ENCODE measurements around the gene XKR7.
A peak's percentile ranks its signal among the peaks of the same experiment; 100 is the strongest.
"Not testable (repeated sequence)": the region's sequence is repeated elsewhere in the genome, so short reads cannot be mapped to it uniquely, and the experiment has no call there.

XKR7 gene

GRCh38 chr20:31967830-31968249, at the start of gene XKR7:
XKR7 (plus strand) TSS chr20:31968151; CDS start chr20:31968176, 25 bp downstream.
- peak; percentile 15 for DNase-seq

- no peak for DNase-seq
Observed at GRCh38 chr20:31918466-31919105, 49.4 kb upstream of the XKR7 start.

- no peak for DNase-seq
Observed at GRCh38 chr20:31919410-31920155, 48.4 kb upstream of the XKR7 start.

GRCh38 chr20:31920275-31920855, 47.6 kb upstream of the XKR7 start:
- no peak for DNase-seq

GRCh38 chr20:31921480-31921879, 46.5 kb upstream of the XKR7 start:
- DNase-seq, result not testable (repeated sequence)

GRCh38 chr20:31922181-31922580, 45.8 kb upstream of the XKR7 start:
- no peak for DNase-seq

- DNase-seq, result no peak
Observed at GRCh38 chr20:31922588-31922987, 45.4 kb upstream of the XKR7 start.

GRCh38 chr20:31923388-31924331, 44.3 kb upstream of the XKR7 start:
- DNase-seq, result no peak

- DNase-seq, result no peak
Observed at GRCh38 chr20:31924561-31924960, 43.4 kb upstream of the XKR7 start.

- DNase-seq, result no peak
Observed at GRCh38 chr20:31925631-31926030, 42.3 kb upstream of the XKR7 start.

- no peak for DNase-seq
Observed at GRCh38 chr20:31926493-31926892, 41.5 kb upstream of the XKR7 start.

- no peak for DNase-seq
Observed at GRCh38 chr20:31927627-31928159, 40.3 kb upstream of the XKR7 start.

GRCh38 chr20:31929631-31930030, 38.3 kb upstream of the XKR7 start:
- not testable (repeated sequence) for DNase-seq

GRCh38 chr20:31930779-31931178, 37.2 kb upstream of the XKR7 start:
- no peak for DNase-seq

- no peak for DNase-seq
Observed at GRCh38 chr20:31933698-31934097, 34.3 kb upstream of the XKR7 start.

- DNase-seq, result no peak
Observed at GRCh38 chr20:31934491-31934890, 33.5 kb upstream of the XKR7 start.

GRCh38 chr20:31934968-31935764, 32.8 kb upstream of the XKR7 start:
- no peak for DNase-seq

GRCh38 chr20:31936420-31936819, 31.5 kb upstream of the XKR7 start:
- DNase-seq, result no peak

GRCh38 chr20:31937820-31938219, 30.1 kb upstream of the XKR7 start:
- DNase-seq, result no peak

- no peak for DNase-seq
Observed at GRCh38 chr20:31939661-31940060, 28.3 kb upstream of the XKR7 start.

- DNase-seq, result no peak
Observed at GRCh38 chr20:31943052-31943471, 24.9 kb upstream of the XKR7 start.

- no peak for DNase-seq
Observed at GRCh38 chr20:31945319-31945718, 22.6 kb upstream of the XKR7 start.
